PC-3 (cell line): Measurements from ENCODE around the gene EIF4E2. TPM values are rescaled to one million over a fixed set of nuclear protein-coding genes. Genes with fewer than 3 reads are reported as not detected.

ENCODE experiments used
- ATAC-seq: fragments of 200-7000 bp; cut with Tn5 transposase; 2 replicates; pipeline ENCODE4 v1.9.1; 2020; ENCODE audit warnings: mild to moderate bottlenecking, moderate library complexity
- BruUV-seq: library from RNA; stranded (reverse); fragments of 400-500 nt; replicated peaks from 2 replicates; lab custom pipeline; 2021; lab: Mats Ljungman, UMichigan
- CTCF ChIA-PET: fragments of 300-600 bp; sonication (Branson Sonifier 250); formaldehyde crosslinking; loops from one replicate; lab custom pipeline; 2022; ENCODE audit warnings: antibody characterized with exemption; lab: Charles Lee
- POLR2A ChIA-PET: fragments of 300-600 bp; sonication (Branson Sonifier 250); formaldehyde crosslinking; loops from one replicate; lab custom pipeline; 2022; ENCODE audit warnings: antibody characterized with exemption; ENCODE audit not compliant: unreplicated experiment; lab: Charles Lee
- DNase-seq: peaks from one replicate; pipeline ENCODE4 v3.0.0-alpha.2; 2015
- H2AFZ ChIP-seq: fragments of 300-600 bp; sonication (generic); 2 replicates; pipeline ENCODE4 v1.6.0; 2016; ENCODE audit warnings: antibody characterized with exemption, low read length
- H3F3A ChIP-seq: fragments of 300-600 bp; sonication (generic); one replicate; pipeline ENCODE4 v1.6.0; 2017; ENCODE audit warnings: antibody characterized with exemption, low read length, control low read depth, mild to moderate bottlenecking; ENCODE audit not compliant: unreplicated experiment
- H3K27ac ChIP-seq: fragments of 300-600 bp; sonication (generic); 2 replicates; pipeline ENCODE4 v1.5.1; 2016; ENCODE audit warnings: mild to moderate bottlenecking, low read length
- H3K27me3 ChIP-seq: fragments of 300-600 bp; sonication (generic); 2 replicates; pipeline ENCODE4 v1.6.1; 2016; ENCODE audit warnings: low read length, mixed read lengths
- H3K36me3 ChIP-seq: fragments of 300-600 bp; sonication (generic); 2 replicates; pipeline ENCODE4 v1.6.1; 2016; ENCODE audit warnings: low read depth, mixed run types, low read length, mixed read lengths
- H3K4me1 ChIP-seq: fragments of 300-600 bp; sonication (generic); 2 replicates; pipeline ENCODE4 v1.5.1; 2016; ENCODE audit warnings: low read length; ENCODE audit not compliant: insufficient read depth
- H3K4me2 ChIP-seq: fragments of 300-600 bp; sonication (generic); 2 replicates; pipeline ENCODE4 v1.6.0; 2016; ENCODE audit warnings: low read length
- H3K4me3 ChIP-seq: fragments of 300-600 bp; sonication (generic); 2 replicates; pipeline ENCODE4 v1.5.1; 2016; ENCODE audit warnings: mild to moderate bottlenecking, low read length, mixed read lengths
- H3K79me2 ChIP-seq: fragments of 300-600 bp; sonication (generic); 2 replicates; pipeline ENCODE4 v1.6.1; 2017; ENCODE audit warnings: low read length, mixed read lengths
- H3K9ac ChIP-seq: fragments of 300-600 bp; sonication (generic); 2 replicates; pipeline ENCODE4 v1.6.0; 2016; ENCODE audit warnings: mild to moderate bottlenecking, low read length
- H3K9me2 ChIP-seq: fragments of 300-600 bp; sonication (generic); replicated peaks from 2 replicates; pipeline ENCODE4 v1.6.1; 2016; ENCODE audit warnings: mixed run types, low read length, mixed read lengths
- H3K9me3 ChIP-seq: fragments of 300-600 bp; sonication (generic); 2 replicates; pipeline ENCODE4 v1.6.1; 2016; ENCODE audit warnings: low read length, mixed read lengths
- H4K20me1 ChIP-seq: fragments of 300-600 bp; sonication (generic); 2 replicates; pipeline ENCODE4 v1.6.1; 2016; ENCODE audit warnings: low read length, mixed read lengths
- EZH2 ChIP-seq: fragments of 300-600 bp; sonication (generic); IDR thresholded peaks from one replicate; pipeline ENCODE4 v1.6.1; 2017; ENCODE audit warnings: antibody characterized with exemption, mild to moderate bottlenecking, low read length; ENCODE audit not compliant: unreplicated experiment
- EZH2phosphoT487 ChIP-seq: fragments of 300-600 bp; sonication (generic); IDR thresholded peaks from 2 replicates; pipeline ENCODE4 v1.6.1; 2018; ENCODE audit warnings: mild to moderate bottlenecking, antibody characterized with exemption, low read length, borderline replicate concordance
- intact Hi-C: fragments of 100-400 bp; cut with micrococcal nuclease; formaldehyde crosslinking; loops from 2 replicates; pipeline ENCODE4 v1.9.0; 2023
- total RNA-seq: library from RNA; depleted of rRNA; stranded (reverse); fragments of >200 nt; gene quantifications from 2 replicates; pipeline ENCODE4 v1.2.3, GENCODE V29; 2014
- TF ChIP-seq, protein P1 (sequence below): fragments of 300-600 bp; sonication (generic); conservative IDR thresholded peaks from 2 replicates; pipeline ENCODE4 v1.5.1; 2017; ENCODE audit warnings: antibody characterized with exemption, low read depth, mild to moderate bottlenecking, low read length

Gene EIF4E2
- total RNA-seq, 1 experiment from 2014 or later, result 55.1 TPM

DNA sequence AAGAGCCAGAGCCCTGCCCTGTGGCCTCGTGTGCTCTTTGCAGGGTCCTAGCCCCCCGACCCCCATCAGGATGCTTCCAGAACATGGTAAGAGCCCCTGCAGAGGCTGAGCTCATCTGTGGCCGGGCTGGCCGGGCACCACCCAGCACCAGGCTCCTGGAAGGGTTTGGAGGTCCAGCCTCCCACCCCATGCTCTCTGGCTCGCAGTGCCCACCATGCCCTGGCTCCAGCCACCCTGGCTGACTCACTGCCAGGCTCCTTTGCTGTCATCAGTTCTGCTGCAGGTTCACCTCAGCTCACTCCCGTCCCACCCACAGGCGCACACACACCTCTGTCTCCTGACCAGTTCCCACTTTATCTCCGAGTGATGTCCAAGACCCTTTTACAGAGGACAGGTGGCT is 37.5 kb downstream of the EIF4E2 start:
- DNase-seq (no peak), ATAC-seq (no peak)
- CTCF ChIA-PET, result no interaction called here
- BruUV-seq, result no TSS peak
- TF ChIP-seq, protein P1, sequence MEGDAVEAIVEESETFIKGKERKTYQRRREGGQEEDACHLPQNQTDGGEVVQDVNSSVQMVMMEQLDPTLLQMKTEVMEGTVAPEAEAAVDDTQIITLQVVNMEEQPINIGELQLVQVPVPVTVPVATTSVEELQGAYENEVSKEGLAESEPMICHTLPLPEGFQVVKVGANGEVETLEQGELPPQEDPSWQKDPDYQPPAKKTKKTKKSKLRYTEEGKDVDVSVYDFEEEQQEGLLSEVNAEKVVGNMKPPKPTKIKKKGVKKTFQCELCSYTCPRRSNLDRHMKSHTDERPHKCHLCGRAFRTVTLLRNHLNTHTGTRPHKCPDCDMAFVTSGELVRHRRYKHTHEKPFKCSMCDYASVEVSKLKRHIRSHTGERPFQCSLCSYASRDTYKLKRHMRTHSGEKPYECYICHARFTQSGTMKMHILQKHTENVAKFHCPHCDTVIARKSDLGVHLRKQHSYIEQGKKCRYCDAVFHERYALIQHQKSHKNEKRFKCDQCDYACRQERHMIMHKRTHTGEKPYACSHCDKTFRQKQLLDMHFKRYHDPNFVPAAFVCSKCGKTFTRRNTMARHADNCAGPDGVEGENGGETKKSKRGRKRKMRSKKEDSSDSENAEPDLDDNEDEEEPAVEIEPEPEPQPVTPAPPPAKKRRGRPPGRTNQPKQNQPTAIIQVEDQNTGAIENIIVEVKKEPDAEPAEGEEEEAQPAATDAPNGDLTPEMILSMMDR, result no peak
- TF ChIP-seq EZH2phosphoT487 (no peak), EZH2 (no peak)
- no peak overlapping the region for H3K9ac ChIP-seq
- no peak overlapping the region for H3K4me2 ChIP-seq
- H3K27me3 ChIP-seq, result no peaks in the 10 kb centered on the region
- POLR2A ChIA-PET, result no interaction called here
- H3K9me2 ChIP-seq, result no peaks in the 10 kb centered on the region
- no peaks in the 10 kb centered on the region for H4K20me1 ChIP-seq
- no peak overlapping the region for H2AFZ ChIP-seq
- no peaks in the 10 kb centered on the region for H3K79me2 ChIP-seq
- intact Hi-C loops, result loop anchor here (2.0 kb wide), 2 partner anchors 19 to 37 kb away; partner anchors contain the start of genes EIF4E2 and TIGD1
- H3F3A ChIP-seq, result peaks cover 10% of the 10 kb centered on the region
- H3K9me3 ChIP-seq, result no peaks in the 10 kb centered on the region
- H3K27ac ChIP-seq, result no peak overlapping the region
- no peak overlapping the region for H3K4me3 ChIP-seq
- no peaks in the 10 kb centered on the region for H3K36me3 ChIP-seq
- H3K4me1 ChIP-seq, result peaks cover 31% of the 10 kb centered on the region

DNA sequence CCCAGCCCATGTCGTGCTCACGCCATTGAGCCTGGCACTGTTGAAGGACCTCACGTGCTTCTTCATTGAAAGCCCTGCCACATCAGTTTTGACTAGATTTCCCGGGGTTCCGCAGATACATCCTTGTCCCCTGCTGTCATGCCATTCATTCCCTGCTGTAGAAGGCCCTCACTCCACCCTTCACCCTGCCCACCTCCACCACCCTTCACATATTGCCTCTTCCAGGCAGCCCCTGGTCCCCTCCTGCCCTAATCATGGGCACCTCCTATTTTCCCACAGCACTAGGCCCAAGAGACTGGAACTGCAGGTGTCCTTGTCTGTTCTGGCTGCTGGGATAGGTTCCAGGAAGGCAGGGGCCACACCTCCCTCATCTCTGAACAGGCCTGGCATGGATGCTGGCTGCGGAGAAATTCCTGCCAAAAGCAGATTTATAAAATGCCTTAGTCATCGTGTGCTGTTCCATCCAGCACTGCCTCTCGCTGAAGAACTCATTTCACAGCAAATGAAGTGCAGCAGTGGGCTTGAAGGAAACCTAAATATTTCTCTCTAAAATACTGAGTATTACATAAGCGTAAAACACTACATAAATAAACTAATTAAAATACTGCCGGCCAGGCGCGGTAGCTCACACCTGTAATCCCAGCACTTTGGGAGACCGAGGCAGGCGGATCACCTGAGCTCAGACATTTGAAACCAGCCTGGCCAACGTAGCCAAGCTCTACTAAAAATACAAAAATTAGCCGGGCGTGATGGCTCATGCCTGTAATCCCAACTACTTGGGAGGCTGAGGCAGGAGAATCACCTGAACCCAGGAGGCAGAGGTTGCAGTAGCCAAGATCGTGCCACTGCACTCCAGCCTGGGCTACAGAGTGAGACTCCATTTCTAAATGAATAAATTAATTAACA is 38.4 kb downstream of the EIF4E2 start:
- H4K20me1 ChIP-seq, result no peaks in the 10 kb centered on the region
- no peaks in the 10 kb centered on the region for H3K36me3 ChIP-seq
- no TSS peak for BruUV-seq
- ChIA-PET CTCF (interaction anchor here (0.5 kb wide), 1 partner anchor 793 kb away, joined by 3 read pairs; no protein-coding TSS in a partner anchor), POLR2A (no interaction called here)
- no peaks in the 10 kb centered on the region for H3K9me2 ChIP-seq
- H3K79me2 ChIP-seq, result no peaks in the 10 kb centered on the region
- ATAC-seq (peak; percentile 75), DNase-seq (peak; percentile 94)
- peak overlapping the region; percentile 61 for H3K4me2 ChIP-seq
- TF ChIP-seq EZH2phosphoT487 (no peak), EZH2 (no peak)
- TF ChIP-seq, protein P1, result no peak
- H3K27me3 ChIP-seq, result no peaks in the 10 kb centered on the region
- peak overlapping the region; percentile 55 for H2AFZ ChIP-seq
- H3K4me1 ChIP-seq, result peaks cover 40% of the 10 kb centered on the region
- peaks cover 10% of the 10 kb centered on the region for H3F3A ChIP-seq
- H3K9me3 ChIP-seq, result no peaks in the 10 kb centered on the region
- intact Hi-C loops, result loop anchor here (2.0 kb wide), 2 partner anchors 20 to 38 kb away; partner anchors contain the start of genes EIF4E2 and TIGD1
- peak overlapping the region; percentile 62 for H3K9ac ChIP-seq
- H3K27ac ChIP-seq, result peak overlapping the region; percentile 85
- no peak overlapping the region; the same call in 1 of the 2 replicates for H3K4me3 ChIP-seq
